Thymus (tissue), 14 donors: ENCODE measurements around the gene ABI1. TPM values are rescaled to one million over a fixed set of nuclear protein-coding genes. Genes with fewer than 3 reads are reported as not detected.
"Not testable (repeated sequence)": the region's sequence is repeated elsewhere in the genome, so short reads cannot be mapped to it uniquely, and the experiment has no call there.

Experiments used
- DNase-seq, 9 donors: peaks; one replicate each; pipeline ENCODE4 v3.0.0-alpha.2; 2013; ENCODE audit warnings: low spot score in 9 of 9, low read depth in 6 of 9, missing footprints in 1 of 9
- H3K27ac ChIP-seq, 2 donors: one replicate each; pipeline ENCODE4 v1.5.1; 2013; ENCODE audit warnings: control low read depth in 1 of 2, low read depth in 1 of 2, low read length in 1 of 2, mild to moderate bottlenecking in 1 of 2, moderate library complexity in 1 of 2
- H3K27me3 ChIP-seq, 2 donors: one replicate each; pipeline ENCODE4 v1.5.1; 2013; ENCODE audit warnings: low read length in 1 of 2; ENCODE audit not compliant: control insufficient read depth in 2 of 2, insufficient read depth in 1 of 2
- H3K36me3 ChIP-seq, 2 donors: one replicate each; pipeline ENCODE4 v1.5.1; 2013; ENCODE audit warnings: low read length in 1 of 2, mild to moderate bottlenecking in 1 of 2, moderate library complexity in 1 of 2; ENCODE audit not compliant: control insufficient read depth in 2 of 2, insufficient read depth in 2 of 2
- H3K4me1 ChIP-seq, 2 donors: one replicate each; pipeline ENCODE4 v1.5.1; 2013; ENCODE audit warnings: low read length in 2 of 2; ENCODE audit not compliant: control insufficient read depth in 2 of 2, insufficient read depth in 2 of 2
- H3K4me3 ChIP-seq, 2 donors: one replicate each; pipeline ENCODE4 v1.5.1; 2013; ENCODE audit warnings: low read length in 2 of 2, control low read depth in 1 of 2, mild to moderate bottlenecking in 1 of 2
- H3K9me3 ChIP-seq, 2 donors: one replicate each; pipeline ENCODE4 v1.5.1; 2013; ENCODE audit warnings: low read length in 1 of 2, mild to moderate bottlenecking in 1 of 2; ENCODE audit not compliant: control insufficient read depth in 2 of 2, insufficient read depth in 1 of 2
- WGBS: extraction: QIAGEN DNeasy Blood & Tissue Kit; methylation state at CpG from one replicate; pipeline ENCODE4 v1.1.7; 2013; 5-methylcytosine and 5-hydroxymethylcytosine counted together
- long read RNA-seq, 10 donors: transcript quantifications; one replicate each; lab custom pipeline, GENCODE V29; 2026
- polyA plus RNA-seq: library from polyadenylated mRNA; stranded (reverse); fragments of 200-250 nt; gene quantifications from one replicate; pipeline ENCODE4 v1.2.3, GENCODE V29; 2013
- total RNA-seq: library from RNA; stranded (reverse); fragments of 120-200 nt; gene quantifications from one replicate; pipeline ENCODE4 v1.2.4, GENCODE V29; 2013
- donor health status: healthy.

The ABI1 gene
- total RNA-seq, result 62.3 TPM
- polyA plus RNA-seq, result 64.5 TPM
- long read RNA-seq, donor 1, result 0 reads
- long read RNA-seq, donor 2, result 0 reads
- long read RNA-seq, donor 3, transcript ABI1-205 (10 exons, 3,516 nt), result major isoform, 5 of 56 reads
- long read RNA-seq, donor 3, partial matches to known transcripts, result 23 of 56 reads
- long read RNA-seq, donor 3, other reads (novel, unspliced or antisense), result 19 of 56 reads
- long read RNA-seq, donor 4, partial matches to known transcripts, result 17 of 25 reads
- long read RNA-seq, donor 4, other reads (novel, unspliced or antisense), result 6 of 25 reads
- long read RNA-seq, donor 5, transcript ABI1-205 (10 exons, 3,516 nt), result major isoform, 5 of 79 reads
- long read RNA-seq, donor 5, partial matches to known transcripts, result 34 of 79 reads
- long read RNA-seq, donor 5, other reads (novel, unspliced or antisense), result 29 of 79 reads
- long read RNA-seq, donor 6, partial matches to known transcripts, result 0 of 16 reads
- long read RNA-seq, donor 6, other reads (novel, unspliced or antisense), result 6 of 16 reads
- long read RNA-seq, donor 7, partial matches to known transcripts, result 36 of 52 reads
- long read RNA-seq, donor 7, other reads (novel, unspliced or antisense), result 6 of 52 reads
- long read RNA-seq, donor 8, partial matches to known transcripts, result 0 of 3 reads
- long read RNA-seq, donor 8, other reads (novel, unspliced or antisense), result 0 of 3 reads
- long read RNA-seq, donor 9, partial matches to known transcripts, result 19 of 30 reads
- long read RNA-seq, donor 9, other reads (novel, unspliced or antisense), result 5 of 30 reads
- long read RNA-seq, donor 10, partial matches to known transcripts, result 9 of 10 reads
- long read RNA-seq, donor 10, other reads (novel, unspliced or antisense), result 0 of 10 reads

- Histone ChIP-seq H3K27me3 (no peaks in the 10 kb centered on the region), H3K4me1 (peaks cover 6 to 16% of the 10 kb centered on the region in 2 donors), H3K4me3 (peak within 1 kb of the TSS; percentile 75 to 93), H3K27ac (peak within 1 kb of the TSS; percentile 92 to 98), H3K36me3 (no peaks in the 10 kb centered on the region), H3K9me3 (no peaks in the 10 kb centered on the region)
- under 1% methylated on average over 59 of the region's 59 CpGs for WGBS
- peak; percentile 99 to 100 (median 99) for DNase-seq
These were observed at the start of gene ABI1 for GRCh38 chr10:26860443-26861204. Gene ABI1 (minus strand): TSS chr10:26860958. CDS start chr10:26860863, 95 bp downstream.

GRCh38 chr10:26909753-26910152 lies 49.0 kb upstream of the ABI1 start:
- DNase-seq, result no peak
- Histone ChIP-seq H3K36me3 (no peaks in the 10 kb centered on the region), H3K27me3 (no peaks in the 10 kb centered on the region), H3K27ac (no peak overlapping the region), H3K4me1 (no peaks in the 10 kb centered on the region), H3K9me3 (no peaks in the 10 kb centered on the region), H3K4me3 (no peak overlapping the region)
- WGBS, result 98% methylated on average over 2 of the region's 2 CpGs

DNA sequence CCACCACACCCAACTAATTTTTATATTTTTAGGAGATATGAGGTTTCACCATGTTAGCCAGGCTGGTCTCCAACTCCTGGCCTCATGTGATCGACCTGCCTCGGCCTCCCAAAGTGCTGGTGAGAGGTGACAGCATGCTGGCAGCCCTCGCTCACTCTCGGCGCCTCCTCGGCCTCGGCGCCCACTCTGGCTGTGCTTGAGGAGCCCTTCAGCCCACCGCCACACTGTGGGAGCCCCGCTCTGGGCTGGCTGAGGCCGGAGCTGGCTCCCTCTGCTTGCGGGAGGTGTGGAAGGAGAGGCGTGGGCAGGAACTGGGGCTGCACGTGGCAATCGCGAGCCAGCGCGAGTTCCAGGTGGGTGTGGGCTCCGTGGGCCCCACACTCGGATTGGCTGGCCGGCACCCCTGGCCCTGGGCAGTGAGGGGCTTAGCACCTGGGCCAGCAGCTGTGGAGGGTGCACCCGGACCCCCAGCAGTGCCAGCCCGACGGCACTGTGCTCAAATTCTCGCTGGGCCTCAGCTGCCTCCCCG lies 44.6 kb upstream of the ABI1 start:
- H3K36me3 ChIP-seq, H3K9me3 ChIP-seq, H3K27me3 ChIP-seq, DNase-seq, H3K4me1 ChIP-seq, H3K4me3 ChIP-seq, H3K27ac ChIP-seq: not testable (repeated sequence)
- 91% methylated on average over 26 of the region's 26 CpGs for WGBS

DNA sequence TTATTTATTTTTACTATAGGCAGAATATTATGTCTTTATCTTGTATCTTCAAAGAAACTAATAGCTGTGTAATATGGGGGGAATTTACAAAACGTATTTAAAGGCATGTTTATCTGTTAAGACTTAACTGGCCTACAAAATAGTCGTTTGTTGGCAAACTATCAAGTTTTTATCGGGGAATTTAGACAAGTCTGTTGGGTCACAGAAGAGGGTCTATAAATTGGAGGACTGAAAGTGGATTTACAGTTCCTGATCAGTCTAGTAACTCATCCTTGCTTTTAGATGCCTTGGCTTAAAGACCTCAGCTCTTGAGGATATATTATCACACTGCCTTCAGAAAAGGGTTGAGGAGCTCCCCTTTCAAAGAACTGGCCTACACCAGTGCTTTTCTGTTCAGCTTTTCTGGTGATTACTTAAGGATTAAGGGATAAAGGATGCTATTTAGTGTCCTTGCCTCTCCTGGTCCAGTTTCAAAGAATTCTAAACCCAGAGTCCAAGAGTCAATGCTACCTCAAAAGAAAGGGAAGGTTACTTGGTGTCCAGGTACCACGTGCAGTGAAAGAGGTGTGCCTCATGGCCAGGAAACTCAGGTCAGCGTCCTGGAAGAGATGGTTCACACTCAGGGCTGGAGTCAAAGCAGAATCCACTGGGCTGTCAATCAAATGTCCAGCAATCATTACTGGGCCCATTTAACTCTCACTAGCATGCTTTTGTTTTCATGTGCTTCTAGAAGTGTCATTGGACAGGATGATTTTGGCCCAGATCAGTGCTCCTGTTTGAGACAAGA lies 42.9 kb upstream of the ABI1 start:
- no peaks in the 10 kb centered on the region for H3K27me3 ChIP-seq
- 81% methylated on average over 5 of the region's 5 CpGs for WGBS
- no peaks in the 10 kb centered on the region for H3K4me1 ChIP-seq
- DNase-seq, result no peak
- H3K36me3 ChIP-seq, result no peaks in the 10 kb centered on the region
- no peaks in the 10 kb centered on the region for H3K9me3 ChIP-seq
- no peak overlapping the region for H3K27ac ChIP-seq
- no peak overlapping the region for H3K4me3 ChIP-seq

GRCh38 chr10:26892306-26892923 lies 31.7 kb upstream of the ABI1 start:
- DNase-seq, result peak in 1 of 9 donors; percentile 31
- H3K9me3 ChIP-seq, H3K27me3 ChIP-seq, H3K36me3 ChIP-seq, H3K4me3 ChIP-seq, H3K27ac ChIP-seq, H3K4me1 ChIP-seq: not testable (repeated sequence)
- WGBS, result 80% methylated on average over 10 of the region's 11 CpGs

GRCh38 chr10:26890956-26891355 lies 30.2 kb upstream of the ABI1 start:
- no peak overlapping the region for H3K27ac ChIP-seq
- H3K27me3 ChIP-seq, result no peaks in the 10 kb centered on the region
- H3K36me3 ChIP-seq, result no peaks in the 10 kb centered on the region
- peaks cover 0 to 3% of the 10 kb centered on the region in 2 donors for H3K9me3 ChIP-seq
- H3K4me1 ChIP-seq, result no peaks in the 10 kb centered on the region
- DNase-seq, result peak in 7 of 9 donors; percentile 13 to 69 (median 32)
- WGBS, result 73% methylated on average over 5 of the region's 5 CpGs
- H3K4me3 ChIP-seq, result no peak overlapping the region

DNA sequence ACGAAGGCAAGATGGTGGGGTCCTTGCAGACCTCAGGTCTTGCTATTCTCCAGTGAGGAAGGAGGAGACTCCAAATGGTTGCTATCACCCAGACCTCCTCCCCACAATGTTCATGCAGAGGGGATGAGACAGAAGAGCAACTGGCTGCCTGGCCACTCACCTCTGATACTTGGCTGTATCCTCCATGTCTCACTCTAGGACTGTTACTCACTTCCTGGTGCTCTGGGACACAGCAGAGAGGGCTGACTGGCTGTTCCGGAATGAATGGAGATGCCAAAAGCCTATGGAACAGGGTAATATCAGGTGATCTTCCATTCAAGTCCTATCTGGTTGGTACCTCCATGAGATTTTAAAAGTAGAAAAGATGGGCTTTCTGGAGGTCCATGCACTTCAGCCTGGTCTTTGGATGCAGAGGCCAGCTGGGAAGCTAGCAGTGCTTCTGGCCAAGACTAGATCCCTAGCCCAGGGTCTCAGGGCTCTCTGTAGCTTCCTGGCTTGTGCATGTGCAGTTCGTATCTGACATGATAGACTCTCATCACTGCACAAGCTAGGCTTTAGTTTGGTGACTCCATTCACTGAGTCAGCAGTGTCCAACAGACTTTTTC lies 27.0 kb upstream of the ABI1 start:
- no peak for DNase-seq
- Histone ChIP-seq H3K36me3 (no peaks in the 10 kb centered on the region), H3K27ac (no peak overlapping the region), H3K4me3 (no peak overlapping the region), H3K9me3 (peaks cover 0 to 3% of the 10 kb centered on the region in 2 donors), H3K4me1 (no peaks in the 10 kb centered on the region), H3K27me3 (no peaks in the 10 kb centered on the region)
- 93% methylated on average over 3 of the region's 3 CpGs for WGBS
